ENCODE results near the gene TMEM131. TPM values are rescaled to one million over a fixed set of nuclear protein-coding genes. Genes with fewer than 3 reads are reported as not detected.

The TMEM131 gene
- total RNA-seq, 6 experiments from 2014 or later = 39.2 to 49.5 (median 45.1) TPM

DNA sequence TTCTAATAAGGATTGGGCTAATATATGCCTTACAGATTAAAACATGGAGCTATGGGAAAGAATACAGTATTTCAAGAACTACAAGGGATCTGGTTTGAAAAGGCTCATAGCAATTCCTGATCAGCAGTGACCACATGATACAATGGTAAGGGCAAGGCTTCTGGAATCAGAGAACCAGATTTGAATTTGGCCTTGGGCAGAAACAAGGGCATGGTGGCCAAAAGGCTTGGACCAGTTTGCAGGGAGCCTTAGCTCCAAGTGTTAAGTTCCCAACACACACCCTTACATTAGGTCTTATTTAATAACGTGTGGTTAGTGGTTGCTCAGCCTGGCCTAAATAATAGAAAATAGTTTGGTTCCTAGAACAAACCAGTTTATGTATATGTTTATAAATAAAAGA lies 194.7 kb downstream of the TMEM131 start:
- peaks cover 6% of the 10 kb centered on the region; the same call in 1 of the 2 replicates for H3K4me1 Mint-ChIP-seq (ENCODE audit: low read depth)
- DNase-seq = no peak
- H3K27ac Mint-ChIP-seq = no peak overlapping the region
- TF ChIP-seq, protein P1, sequence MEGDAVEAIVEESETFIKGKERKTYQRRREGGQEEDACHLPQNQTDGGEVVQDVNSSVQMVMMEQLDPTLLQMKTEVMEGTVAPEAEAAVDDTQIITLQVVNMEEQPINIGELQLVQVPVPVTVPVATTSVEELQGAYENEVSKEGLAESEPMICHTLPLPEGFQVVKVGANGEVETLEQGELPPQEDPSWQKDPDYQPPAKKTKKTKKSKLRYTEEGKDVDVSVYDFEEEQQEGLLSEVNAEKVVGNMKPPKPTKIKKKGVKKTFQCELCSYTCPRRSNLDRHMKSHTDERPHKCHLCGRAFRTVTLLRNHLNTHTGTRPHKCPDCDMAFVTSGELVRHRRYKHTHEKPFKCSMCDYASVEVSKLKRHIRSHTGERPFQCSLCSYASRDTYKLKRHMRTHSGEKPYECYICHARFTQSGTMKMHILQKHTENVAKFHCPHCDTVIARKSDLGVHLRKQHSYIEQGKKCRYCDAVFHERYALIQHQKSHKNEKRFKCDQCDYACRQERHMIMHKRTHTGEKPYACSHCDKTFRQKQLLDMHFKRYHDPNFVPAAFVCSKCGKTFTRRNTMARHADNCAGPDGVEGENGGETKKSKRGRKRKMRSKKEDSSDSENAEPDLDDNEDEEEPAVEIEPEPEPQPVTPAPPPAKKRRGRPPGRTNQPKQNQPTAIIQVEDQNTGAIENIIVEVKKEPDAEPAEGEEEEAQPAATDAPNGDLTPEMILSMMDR (IDR thresholded peaks at IDR 0.05) = no peak
- H3K9me3 Mint-ChIP-seq = no peaks in the 10 kb centered on the region
- H3K4me3 Mint-ChIP-seq = no peak overlapping the region
- H3K27me3 Mint-ChIP-seq (ENCODE audit: insufficient read depth) = no peaks in the 10 kb centered on the region
- peaks cover 17% of the 10 kb centered on the region for H3K36me3 Mint-ChIP-seq (ENCODE audit: low read depth)

DNA sequence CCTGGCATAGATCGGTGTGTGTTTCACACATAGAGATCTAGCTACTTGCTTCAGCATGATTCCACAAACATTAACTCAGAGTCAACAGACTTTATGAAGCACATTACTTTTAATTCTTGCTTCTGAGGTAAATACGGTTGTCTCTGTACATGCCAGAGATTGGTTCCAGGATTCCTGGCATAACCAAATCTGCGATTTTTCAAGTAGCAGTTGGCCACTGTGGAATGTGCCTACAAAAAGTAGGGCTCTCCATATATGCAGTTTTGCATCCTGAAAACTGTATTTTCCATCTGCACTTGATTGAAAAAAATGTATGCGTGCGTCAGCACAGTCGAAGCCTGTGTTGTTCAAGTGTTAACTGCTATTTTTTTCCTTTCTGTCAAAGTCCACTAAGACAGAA lies 197.3 kb downstream of the TMEM131 start:
- Mint-ChIP-seq H3K36me3 (ENCODE audit: low read depth) (peaks cover 15% of the 10 kb centered on the region), H3K27me3 (ENCODE audit: insufficient read depth) (no peaks in the 10 kb centered on the region), H3K27ac (no peak overlapping the region), H3K4me1 (ENCODE audit: low read depth) (peaks cover 2% of the 10 kb centered on the region; the same call in 1 of the 2 replicates), H3K4me3 (no peak overlapping the region), H3K9me3 (no peaks in the 10 kb centered on the region)
- DNase-seq = no peak
- TF ChIP-seq, protein P1 (IDR thresholded peaks at IDR 0.05) = no peak

- Mint-ChIP-seq H3K4me1 (ENCODE audit: low read depth) (no peaks in the 10 kb centered on the region), H3K9me3 (no peaks in the 10 kb centered on the region), H3K36me3 (ENCODE audit: low read depth) (peaks cover 23% of the 10 kb centered on the region), H3K4me3 (no peak overlapping the region), H3K27ac (no peak overlapping the region), H3K27me3 (ENCODE audit: insufficient read depth) (peaks cover 2% of the 10 kb centered on the region)
- TF ChIP-seq, protein P1 (IDR thresholded peaks at IDR 0.05) = no peak
- no peak for DNase-seq
Measured at GRCh38 chr2:97797355-97797754, 198.4 kb downstream of the TMEM131 start.

DNA sequence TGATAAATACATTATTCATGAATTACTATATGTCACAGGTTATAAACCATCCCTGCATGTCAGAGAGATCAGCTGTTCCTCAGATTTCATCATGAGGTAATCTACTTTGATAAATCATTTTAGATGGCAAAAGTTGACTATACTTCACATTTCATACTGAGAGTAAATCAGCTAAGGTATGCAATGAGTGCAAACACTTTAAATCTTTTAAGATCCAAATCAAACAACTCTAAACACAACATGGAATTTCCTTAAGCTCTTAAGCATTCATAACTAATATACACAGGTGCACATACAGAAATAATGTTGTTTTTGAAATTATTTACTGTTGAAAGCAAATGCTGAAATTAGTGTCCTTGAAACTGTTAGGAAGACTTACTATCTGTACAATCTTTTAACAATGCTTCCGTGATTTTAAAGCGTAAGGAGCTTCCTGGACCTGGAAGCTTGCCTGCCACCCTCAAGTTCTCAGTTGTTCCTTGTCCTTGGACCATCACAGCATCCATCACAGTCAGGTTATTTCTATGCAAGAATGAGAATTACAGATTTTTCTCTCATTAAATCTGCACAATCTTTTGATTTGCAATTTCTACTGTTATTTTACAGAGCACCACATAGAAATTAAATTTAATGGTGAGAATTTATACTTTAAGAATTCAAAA lies 199.2 kb downstream of the TMEM131 start:
- H3K27ac Mint-ChIP-seq = no peak overlapping the region
- H3K36me3 Mint-ChIP-seq (ENCODE audit: low read depth) = peaks cover 22% of the 10 kb centered on the region
- H3K9me3 Mint-ChIP-seq = no peaks in the 10 kb centered on the region
- no peaks in the 10 kb centered on the region for H3K4me1 Mint-ChIP-seq (ENCODE audit: low read depth)
- no peak for DNase-seq
- peaks cover 3% of the 10 kb centered on the region for H3K27me3 Mint-ChIP-seq (ENCODE audit: insufficient read depth)
- TF ChIP-seq, protein P1 (IDR thresholded peaks at IDR 0.05) = no peak
- H3K4me3 Mint-ChIP-seq = no peak overlapping the region

DNA sequence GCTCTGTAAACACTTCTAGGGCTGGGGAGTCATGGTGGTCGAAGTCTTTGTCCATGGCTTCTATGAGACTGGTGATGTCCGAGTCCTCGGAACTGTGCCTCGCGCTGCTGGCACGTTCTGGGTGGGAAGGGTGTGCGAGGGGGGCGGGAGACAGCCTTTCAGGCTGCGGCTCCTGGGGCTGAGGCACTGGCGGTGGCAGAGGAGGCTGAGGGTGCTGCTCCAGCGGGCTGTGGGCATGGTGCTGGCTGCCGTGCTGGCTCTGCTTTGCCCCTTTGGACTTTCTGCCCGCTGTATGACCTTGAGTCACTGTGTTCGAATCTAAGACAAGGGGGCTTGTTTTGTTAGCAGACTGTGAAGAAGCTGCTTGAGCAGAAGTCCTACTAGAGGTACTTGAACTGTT lies 203.3 kb downstream of the TMEM131 start:
- no peak for DNase-seq
- H3K4me1 Mint-ChIP-seq (ENCODE audit: low read depth) = no peaks in the 10 kb centered on the region
- H3K27ac Mint-ChIP-seq = no peak overlapping the region
- TF ChIP-seq, protein P1 (IDR thresholded peaks at IDR 0.05) = no peak
- H3K4me3 Mint-ChIP-seq = no peak overlapping the region
- H3K9me3 Mint-ChIP-seq = no peaks in the 10 kb centered on the region
- peaks cover 17% of the 10 kb centered on the region for H3K36me3 Mint-ChIP-seq (ENCODE audit: low read depth)
- peaks cover 3% of the 10 kb centered on the region for H3K27me3 Mint-ChIP-seq (ENCODE audit: insufficient read depth)
